Cardiac septum (tissue), 1 donor: ENCODE measurements around the gene GRSF1. TPM values are rescaled to one million over a fixed set of nuclear protein-coding genes. Genes with fewer than 3 reads are reported as not detected.
"Not testable (repeated sequence)": the region's sequence is repeated elsewhere in the genome, so short reads cannot be mapped to it uniquely, and the experiment has no call there.

ENCODE experiments used
- DNase-seq: peaks from one replicate; pipeline ENCODE4 v3.0.0-alpha.2; 2020; ENCODE audit warnings: low spot score
- intact Hi-C: fragments of 100-400 bp; cut with DNase I; formaldehyde crosslinking; loops from one replicate; pipeline ENCODE4 v1.14.0; 2022
- total RNA-seq: library from RNA; stranded (reverse); fragmentation: NEBNext Ultra II Directional; extraction: Animal tissue kit (Norgen Biotek cat#: 25700); gene quantifications from one replicate; pipeline ENCODE4 v1.2.1, GENCODE V29; 2021
- donor health status: DM: no; HTN: no; CAD: no.

GRSF1 gene
- total RNA-seq, 1 donor from 2014 or later = 83.5 TPM

DNA sequence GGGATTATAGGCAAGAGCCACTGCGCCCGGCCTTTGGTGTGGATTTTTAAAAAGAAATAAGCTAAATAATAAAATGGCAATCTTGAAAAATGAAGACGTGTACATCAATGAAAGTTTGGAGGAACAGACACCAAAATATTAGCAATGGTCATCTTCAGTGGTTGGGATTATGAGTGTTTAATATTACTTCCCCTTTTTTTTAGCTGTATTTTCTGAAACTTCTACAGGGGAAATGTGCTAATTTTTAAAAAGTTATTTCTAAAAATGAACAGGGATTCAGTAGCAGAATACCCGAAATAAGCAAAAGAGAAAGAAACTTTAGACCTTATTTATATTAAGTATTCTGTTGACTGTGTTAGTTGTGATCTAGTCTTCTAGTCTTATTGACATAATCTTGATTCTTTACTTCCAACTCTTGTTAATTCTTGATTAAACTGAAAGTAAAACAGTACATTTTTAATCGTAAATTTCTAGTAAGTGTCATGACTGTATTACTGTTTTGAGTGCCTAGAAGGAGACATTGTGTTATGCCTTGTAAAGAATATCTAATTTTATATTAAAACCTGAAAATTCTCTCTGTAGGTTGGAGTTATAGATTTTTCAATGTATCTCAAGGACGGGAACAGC lies 66.6 kb downstream of the GRSF1 start:
- intact Hi-C loops = no loop called here
- no peak for DNase-seq

DNA sequence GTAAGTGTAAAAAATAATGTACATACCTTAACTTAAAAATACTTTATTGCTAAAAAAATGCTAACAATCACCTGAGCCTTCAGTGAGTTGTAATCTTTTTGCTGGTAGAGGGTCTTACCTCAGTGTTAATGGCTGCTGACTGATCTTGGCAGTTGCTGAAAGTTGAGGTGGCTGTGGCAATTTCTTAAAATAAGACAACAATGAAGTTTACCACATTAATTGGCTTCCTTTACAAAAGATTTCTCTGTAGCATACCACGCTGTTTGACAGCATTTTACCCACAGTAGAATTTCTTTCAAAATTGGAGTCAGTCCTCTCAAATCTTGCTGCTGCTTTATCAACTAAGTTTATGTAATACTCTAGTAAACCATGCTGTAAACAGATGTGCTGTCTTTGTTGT lies 70.3 kb downstream of the GRSF1 start:
- DNase-seq, intact Hi-C loops: not testable (repeated sequence)

DNA sequence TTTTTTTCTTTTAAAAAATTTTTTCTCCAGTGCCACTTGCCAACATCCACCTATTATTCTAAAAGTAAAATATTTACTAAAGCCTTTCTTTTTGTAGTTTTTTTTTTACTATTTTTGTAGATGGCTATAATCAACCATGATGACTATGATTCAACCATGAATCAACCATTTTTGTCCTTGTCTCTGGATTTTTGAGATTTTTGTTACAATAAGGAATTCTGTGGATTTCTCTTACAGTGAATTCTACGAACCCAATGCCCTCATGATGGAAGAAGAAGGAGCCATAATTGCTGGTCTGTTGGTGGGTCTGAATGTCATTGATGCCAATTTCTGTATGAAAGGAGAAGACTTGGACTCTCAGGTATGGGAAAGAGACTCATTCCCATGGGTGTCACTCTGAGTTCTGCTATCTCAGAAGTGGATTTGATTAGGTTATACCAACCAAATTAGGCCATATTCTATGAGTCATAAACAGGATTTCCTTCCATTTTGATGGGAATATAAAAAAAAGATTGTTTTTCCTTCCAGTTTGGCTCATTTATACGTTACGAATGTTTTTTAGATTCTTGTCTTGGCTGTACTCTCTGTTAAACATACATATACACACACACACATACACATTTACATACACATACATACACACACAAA lies 71.3 kb downstream of the GRSF1 start:
- no peak for DNase-seq
- intact Hi-C loops = no loop called here

Other genes with a start within 250 kb of the GRSF1 start
- not detected for gene AMBN, start 247.6 kb downstream of the GRSF1 start, total RNA-seq
- 11.1 TPM for gene ENAM, start 211.1 kb downstream of the GRSF1 start, total RNA-seq
- gene JCHAIN, start 173.4 kb downstream of the GRSF1 start, total RNA-seq = 1.5 TPM
- gene UTP3, start 151.4 kb downstream of the GRSF1 start, total RNA-seq = 22.8 TPM
- 26.1 TPM for gene RUFY3, start 117.9 kb downstream of the GRSF1 start, total RNA-seq
- gene MOB1B, start 62.5 kb upstream of the GRSF1 start, total RNA-seq = 23.0 TPM
- 7.1 TPM for gene DCK, start 153.8 kb upstream of the GRSF1 start, total RNA-seq